Uterus (tissue), 4 donors: ENCODE data around the gene ROCK1. TPM values are rescaled to one million over a fixed set of nuclear protein-coding genes. Genes with fewer than 3 reads are reported as not detected.
"Not testable (repeated sequence)": the region's sequence is repeated elsewhere in the genome, so short reads cannot be mapped to it uniquely, and the experiment has no call there.

Source experiments
- DNase-seq, 2 donors: peaks; one replicate each; pipeline ENCODE4 v3.0.0-alpha.2; 2019 to 2020
- H3K27ac ChIP-seq, 2 donors: fragments of 200-600 bp; sonication (generic); 1 replicate in 1 of 2; 2 replicates in 1 of 2; pipeline ENCODE4 v1.5.1; 2016 to 2018
- H3K27me3 ChIP-seq, 2 donors: fragments of 200-600 bp; sonication (generic); one replicate each; pipeline ENCODE4 v1.5.1; 2018 to 2019; ENCODE audit warnings: control low read depth in 1 of 2
- H3K36me3 ChIP-seq, 2 donors: fragments of 200-600 bp; sonication (generic); one replicate each; pipeline ENCODE4 v1.5.1; 2019; ENCODE audit warnings: control low read depth in 1 of 2
- H3K4me1 ChIP-seq, 2 donors: fragments of 200-600 bp; sonication (generic); one replicate each; pipeline ENCODE4 v1.5.1; 2018 to 2019; ENCODE audit warnings: control low read depth in 1 of 2
- H3K4me3 ChIP-seq, 2 donors: fragments of 200-600 bp; sonication (generic); 1 replicate in 1 of 2; 2 replicates in 1 of 2; pipeline ENCODE4 v1.5.1; 2018 to 2019; ENCODE audit warnings: mild to moderate bottlenecking in 1 of 2
- H3K9me3 ChIP-seq, 2 donors: fragments of 200-600 bp; sonication (generic); one replicate each; pipeline ENCODE4 v1.5.1; 2019; ENCODE audit warnings: control low read depth in 1 of 2
- POLR2A ChIP-seq, 2 donors: fragments of 450-650 bp; IDR thresholded peaks; one replicate each; pipeline ENCODE4 v1.6.1; 2016; ENCODE audit warnings: antibody characterized with exemption in 2 of 2, mild to moderate bottlenecking in 1 of 2, moderate library complexity in 1 of 2
- intact Hi-C: fragments of 100-400 bp; cut with DNase I; formaldehyde crosslinking; loops from one replicate; pipeline ENCODE4 v1.15.1; 2023; ENCODE audit warnings: low total_unique reads
- small RNA-seq: library from RNA; depleted of rRNA; stranded (forward); fragments of <200 nt; gene quantifications from one replicate; pipeline ENCODE3, GENCODE V24; 2016
- total RNA-seq, 4 donors: library from RNA; depleted of rRNA in 3 of 4; stranded (reverse); fragments of >200 nt in 3 of 4; gene quantifications; one replicate each; pipeline versions ENCODE4 v1.1.0 to v1.2.4, GENCODE V29; 2014 to 2023
- TF ChIP-seq, protein P1 (sequence below), 4 experiments: fragments of 200-600 bp in 2 of 4; fragments of 450-650 bp in 2 of 4; sonication (generic) in 2 of 4; IDR thresholded peaks; one replicate each; pipeline ENCODE4 v1.5.1; 2016 to 2019; ENCODE audit warnings: antibody characterized with exemption in 4 of 4, mild to moderate bottlenecking in 2 of 4, moderate library complexity in 1 of 4
- donor health status: DM: yes; HTN: yes; CAD: no.

Gene ROCK1
- total RNA-seq, 4 donors from 2014 or later = 25.6 to 93.8 (median 52.7) TPM

DNA sequence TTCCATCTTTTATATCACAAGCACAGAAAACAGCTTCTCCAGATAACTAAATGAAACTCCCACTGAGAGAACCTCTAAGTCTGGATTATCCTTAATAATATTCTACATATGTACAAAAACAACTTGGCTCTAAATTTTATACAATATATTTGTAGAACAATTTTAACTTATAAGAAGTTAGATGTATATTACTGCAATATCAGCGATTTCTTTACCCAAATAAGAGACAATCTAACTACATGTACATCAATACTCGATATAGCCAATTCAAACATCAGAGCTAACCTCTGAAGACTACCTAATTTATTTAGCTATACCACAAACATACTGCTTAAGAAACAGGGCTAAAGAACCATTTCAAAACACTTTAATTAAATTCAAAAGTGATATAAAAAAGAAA lies 148.6 kb downstream of the ROCK1 start:
- intact Hi-C loops = no loop called here
- DNase-seq = no peak
- no peaks in the 10 kb centered on the region for H3K36me3 ChIP-seq

DNA sequence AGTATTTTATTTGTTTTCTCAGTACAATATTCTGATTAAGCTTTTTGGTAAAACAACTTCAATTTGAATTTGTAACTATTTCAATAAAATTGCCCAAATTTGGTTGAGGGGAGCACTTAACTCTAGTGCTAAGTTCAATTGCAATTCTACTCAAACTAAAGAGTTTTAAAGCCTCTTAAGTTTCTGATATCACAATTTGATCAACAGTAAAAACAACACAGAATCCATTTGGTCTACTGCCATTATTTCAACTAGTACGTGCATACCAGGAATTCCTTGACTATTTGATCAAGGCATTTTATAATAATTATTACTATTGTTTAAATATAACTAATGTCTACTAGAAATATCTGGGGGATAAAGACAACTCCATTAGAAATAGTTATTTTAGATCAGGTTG lies 150.9 kb downstream of the ROCK1 start:
- H3K36me3 ChIP-seq = no peaks in the 10 kb centered on the region

More for the DNA sequence above, 148.6 kb downstream of the ROCK1 start:
- H3K4me3 ChIP-seq = no peak overlapping the region
- H3K4me1 ChIP-seq = no peaks in the 10 kb centered on the region
- no peaks in the 10 kb centered on the region for H3K27me3 ChIP-seq
- H3K9me3 ChIP-seq = no peaks in the 10 kb centered on the region
- H3K27ac ChIP-seq = no peak overlapping the region
- TF ChIP-seq, protein P1, sequence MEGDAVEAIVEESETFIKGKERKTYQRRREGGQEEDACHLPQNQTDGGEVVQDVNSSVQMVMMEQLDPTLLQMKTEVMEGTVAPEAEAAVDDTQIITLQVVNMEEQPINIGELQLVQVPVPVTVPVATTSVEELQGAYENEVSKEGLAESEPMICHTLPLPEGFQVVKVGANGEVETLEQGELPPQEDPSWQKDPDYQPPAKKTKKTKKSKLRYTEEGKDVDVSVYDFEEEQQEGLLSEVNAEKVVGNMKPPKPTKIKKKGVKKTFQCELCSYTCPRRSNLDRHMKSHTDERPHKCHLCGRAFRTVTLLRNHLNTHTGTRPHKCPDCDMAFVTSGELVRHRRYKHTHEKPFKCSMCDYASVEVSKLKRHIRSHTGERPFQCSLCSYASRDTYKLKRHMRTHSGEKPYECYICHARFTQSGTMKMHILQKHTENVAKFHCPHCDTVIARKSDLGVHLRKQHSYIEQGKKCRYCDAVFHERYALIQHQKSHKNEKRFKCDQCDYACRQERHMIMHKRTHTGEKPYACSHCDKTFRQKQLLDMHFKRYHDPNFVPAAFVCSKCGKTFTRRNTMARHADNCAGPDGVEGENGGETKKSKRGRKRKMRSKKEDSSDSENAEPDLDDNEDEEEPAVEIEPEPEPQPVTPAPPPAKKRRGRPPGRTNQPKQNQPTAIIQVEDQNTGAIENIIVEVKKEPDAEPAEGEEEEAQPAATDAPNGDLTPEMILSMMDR (IDR thresholded peaks at IDR 0.05) = no peak
- no peak for TF ChIP-seq POLR2A (IDR thresholded peaks at IDR 0.05)

GRCh38 chr18:20950827-20951226 lies 160.8 kb downstream of the ROCK1 start:
- H3K36me3 ChIP-seq, H3K27ac ChIP-seq, H3K4me1 ChIP-seq, intact Hi-C loops, DNase-seq, H3K9me3 ChIP-seq, H3K27me3 ChIP-seq, H3K4me3 ChIP-seq: not testable (repeated sequence)

More for the DNA sequence above, 150.9 kb downstream of the ROCK1 start:
- no peak for DNase-seq
- intact Hi-C loops = no loop called here
- Histone ChIP-seq H3K4me1 (no peaks in the 10 kb centered on the region), H3K9me3 (no peaks in the 10 kb centered on the region), H3K4me3 (no peak overlapping the region), H3K27me3 (no peaks in the 10 kb centered on the region), H3K27ac (no peak overlapping the region)
- TF ChIP-seq POLR2A (IDR thresholded peaks at IDR 0.05) = no peak
- TF ChIP-seq, protein P1 (IDR thresholded peaks at IDR 0.05) = no peak

Small RNAs within 50 kb of the gene (small RNA-seq; reads per million reads assigned to genes)
- gene RNU6-120P = not detected

Other genes starting within 250 kb of the ROCK1 start
- 10 to 100 TPM in 2 of 4 donors, 1 to 10 TPM in 2; 4.1 to 15.3 (median 9.2) TPM for gene GREB1L, start 130.4 kb upstream of the ROCK1 start, total RNA-seq